H7 (cell line): Measurements from ENCODE around the gene CSTPP1. TPM values are rescaled to one million over a fixed set of nuclear protein-coding genes. Genes with fewer than 3 reads are reported as not detected.

Source experiments
- DNase-seq: peaks from one replicate; pipeline ENCODE4 v3.0.0; 2012
- H3K27me3 ChIP-seq: 2 replicates; pipeline ENCODE4 v1.6.0; 2011; ENCODE audit warnings: mild to moderate bottlenecking, low read length; ENCODE audit not compliant: control insufficient read depth, insufficient read depth
- H3K36me3 ChIP-seq: replicated peaks from 2 replicates; pipeline ENCODE4 v1.5.1; 2011; ENCODE audit warnings: low read length; ENCODE audit not compliant: control insufficient read depth, insufficient read depth
- H3K4me3 ChIP-seq: 2 replicates; pipeline ENCODE4 v1.5.1; 2011; ENCODE audit warnings: low read depth, mild to moderate bottlenecking, control low read depth, low read length, moderate library complexity; ENCODE audit not compliant: insufficient read depth
- total RNA-seq: library from RNA; depleted of rRNA; stranded (reverse); fragments of >200 nt; shearing (Covaris generic); gene quantifications from 2 replicates; pipeline ENCODE4 v1.2.3, GENCODE V29; 2014

Gene CSTPP1
- total RNA-seq, 1 experiment from 2014 or later, result 29.3 TPM

DNA sequence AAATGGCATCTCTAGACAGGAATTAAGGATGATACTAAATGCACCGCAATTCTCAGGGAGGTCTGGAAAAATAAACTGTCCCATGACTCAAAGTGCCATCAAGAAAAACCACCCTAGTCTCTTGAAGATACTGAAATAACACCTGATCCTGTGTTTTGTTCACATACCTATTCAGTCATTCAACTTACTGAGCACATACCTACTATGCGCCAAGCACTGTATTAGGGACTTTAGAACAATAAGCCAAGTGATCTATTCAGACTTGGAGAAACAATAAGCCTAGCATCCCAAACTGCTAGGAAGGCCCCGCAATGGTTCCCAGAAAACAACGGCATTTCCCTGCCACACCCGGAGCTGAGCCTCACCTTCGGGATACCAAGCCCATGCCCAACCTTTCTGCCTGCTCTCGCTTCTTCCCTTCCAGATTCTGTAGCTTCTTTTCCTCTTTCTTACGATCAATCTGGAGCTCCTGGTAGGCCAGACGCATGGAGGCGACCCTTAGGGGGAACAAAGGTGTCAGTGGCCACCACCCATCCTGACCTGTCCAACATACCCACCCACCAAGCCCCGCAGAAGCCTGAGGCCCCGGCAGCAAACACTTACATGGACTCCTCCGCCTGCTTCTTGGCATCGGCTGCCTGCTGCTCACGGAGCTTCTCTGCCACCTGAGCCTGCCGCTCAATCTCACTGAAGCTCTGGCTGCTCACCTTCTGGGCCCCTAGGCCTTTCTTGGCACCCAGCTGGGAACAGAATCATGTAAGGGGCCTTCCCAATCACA, 234.7 kb downstream of the CSTPP1 start:
- DNase-seq, result no peak
- Histone ChIP-seq H3K36me3 (peaks cover 56% of the 10 kb centered on the region), H3K27me3 (no peaks in the 10 kb centered on the region), H3K4me3 (no peak overlapping the region)

DNA sequence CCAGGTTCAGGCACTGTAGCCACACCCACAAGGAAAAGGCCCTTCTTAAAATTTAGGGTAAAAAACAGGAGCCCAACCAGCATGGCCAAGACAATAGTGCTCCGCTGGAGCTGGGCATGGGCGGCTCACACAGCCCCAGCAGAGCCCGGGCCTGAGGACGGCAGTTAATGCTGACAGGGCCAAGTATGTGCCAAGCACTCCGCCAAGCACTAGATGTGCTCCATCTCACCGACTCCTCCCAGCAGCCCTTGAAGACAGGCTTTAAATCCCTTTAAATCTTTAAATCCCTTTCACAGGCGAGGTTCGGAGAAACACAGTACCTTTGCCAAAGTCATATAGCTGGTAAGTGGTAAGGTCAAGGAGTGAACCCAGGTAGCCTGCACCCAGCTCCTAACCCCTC, 235.3 kb downstream of the CSTPP1 start:
- peaks cover 50% of the 10 kb centered on the region for H3K36me3 ChIP-seq
- DNase-seq, result peak; percentile 27
- no peaks in the 10 kb centered on the region for H3K27me3 ChIP-seq
- H3K4me3 ChIP-seq, result no peak overlapping the region

DNA sequence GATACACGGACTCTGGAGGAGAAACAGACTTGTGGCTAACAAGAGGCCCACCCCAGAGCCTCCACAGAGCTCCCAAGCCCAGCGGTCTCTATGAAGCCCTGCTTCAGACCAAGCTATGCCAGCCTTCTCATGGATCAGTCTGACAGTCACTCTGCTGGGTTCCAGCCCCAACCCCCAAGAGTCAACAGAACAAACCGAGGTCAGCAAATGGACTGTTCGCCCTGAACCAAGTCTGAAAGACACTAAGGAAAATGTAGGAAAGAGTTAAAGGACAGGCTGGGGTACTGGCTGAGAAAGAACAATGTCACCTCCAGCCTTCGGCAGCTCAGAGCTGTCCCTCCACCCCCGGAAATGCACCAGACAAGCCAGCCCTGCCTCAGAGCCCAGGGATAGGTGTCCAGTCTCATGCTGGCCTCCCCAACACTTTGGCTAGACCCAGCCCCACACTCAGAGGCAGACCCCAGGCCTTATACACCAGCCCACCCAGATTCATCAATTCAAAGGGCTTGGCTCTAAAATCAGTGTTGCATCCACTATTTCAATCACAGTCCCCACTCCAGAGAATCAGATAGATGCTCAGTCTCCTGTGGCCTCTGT, 236.3 kb downstream of the CSTPP1 start:
- H3K27me3 ChIP-seq, result no peaks in the 10 kb centered on the region
- peaks cover 43% of the 10 kb centered on the region for H3K36me3 ChIP-seq
- H3K4me3 ChIP-seq, result no peak overlapping the region
- no peak for DNase-seq

DNA sequence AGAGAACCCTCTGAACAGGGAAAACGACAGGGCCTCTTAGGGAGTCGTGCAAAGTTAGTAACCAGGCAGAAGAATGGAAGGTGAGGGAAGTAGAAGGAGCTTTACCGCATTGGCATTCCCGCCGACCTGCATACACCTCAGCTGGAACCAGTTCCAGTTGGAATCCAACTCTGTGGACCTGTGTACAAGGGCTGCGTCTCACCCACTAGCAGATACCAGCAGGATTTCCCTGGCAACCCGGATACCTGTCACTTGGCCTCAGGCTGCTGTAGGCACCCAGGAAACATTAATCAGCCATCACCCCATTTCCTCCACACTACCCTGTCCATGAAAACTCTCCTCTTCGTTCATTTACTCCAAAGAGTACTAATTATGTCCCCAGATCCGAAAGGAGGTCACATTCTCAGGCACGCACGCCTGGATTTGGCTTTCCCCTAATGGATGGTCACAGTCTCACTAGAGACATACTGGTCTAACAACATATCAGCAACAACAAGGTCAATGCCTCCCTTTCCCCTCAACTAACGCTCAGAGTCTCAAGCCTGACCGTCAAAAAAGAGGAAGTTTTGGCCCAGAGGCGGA, 239.3 kb downstream of the CSTPP1 start:
- H3K36me3 ChIP-seq, result peaks cover 39% of the 10 kb centered on the region
- no peak for DNase-seq
- H3K27me3 ChIP-seq, result no peaks in the 10 kb centered on the region
- H3K4me3 ChIP-seq, result peak overlapping the region; percentile 93

DNA sequence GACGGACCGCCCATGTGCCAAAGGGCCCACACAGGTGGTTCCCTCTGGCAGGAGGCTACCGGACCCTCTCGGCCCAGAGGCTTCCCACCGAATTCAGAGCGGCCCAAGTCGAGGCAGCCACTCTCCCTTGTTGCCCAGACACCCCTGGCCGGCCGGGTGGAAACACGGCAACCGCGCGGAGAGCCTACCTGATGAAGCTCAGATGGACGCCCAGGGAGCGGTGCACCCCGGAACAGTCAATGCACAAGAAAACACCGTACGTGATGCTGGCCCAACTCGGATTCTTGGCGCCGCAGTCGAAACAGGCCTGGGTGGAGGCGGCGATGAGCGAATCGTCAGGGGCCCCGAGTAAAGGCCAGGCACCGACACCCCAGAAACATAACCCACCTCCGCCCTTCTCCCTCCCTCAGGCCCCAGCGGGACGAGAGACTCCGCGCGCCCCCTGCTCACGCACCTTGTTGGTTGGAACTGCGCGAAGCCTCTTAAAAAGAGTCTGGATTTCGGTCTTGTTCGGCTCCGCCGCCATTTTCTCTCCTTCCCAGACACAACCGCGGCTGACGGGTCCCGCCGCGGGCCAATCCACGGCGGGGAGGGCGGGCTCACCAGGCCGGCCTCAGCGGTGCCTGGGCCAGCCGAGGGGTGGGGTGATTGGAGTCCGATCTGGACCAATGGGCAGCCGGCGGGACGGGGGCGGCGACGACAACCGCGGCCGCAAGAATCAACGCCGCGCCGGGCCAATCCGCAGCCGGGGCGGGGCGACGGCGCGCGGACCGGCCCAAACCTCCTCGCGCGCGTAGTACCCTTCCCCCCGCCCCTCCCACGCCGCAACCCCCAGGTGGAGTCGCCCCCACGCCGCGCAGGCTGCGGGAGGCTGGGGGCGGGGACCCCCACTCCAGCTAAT, 240.0 kb downstream of the CSTPP1 start, which contains the start of gene ARFGAP2:
ARFGAP2 (minus strand) TSS at position 552 of the 901 bp plus-strand sequence; CDS start at position 526, 26 bp downstream.
- peak within 1 kb of the TSS; percentile 93 for H3K4me3 ChIP-seq
- peaks cover 33% of the 10 kb centered on the region for H3K36me3 ChIP-seq
- DNase-seq, result peak; percentile 100
- H3K27me3 ChIP-seq, result no peaks in the 10 kb centered on the region

DNA sequence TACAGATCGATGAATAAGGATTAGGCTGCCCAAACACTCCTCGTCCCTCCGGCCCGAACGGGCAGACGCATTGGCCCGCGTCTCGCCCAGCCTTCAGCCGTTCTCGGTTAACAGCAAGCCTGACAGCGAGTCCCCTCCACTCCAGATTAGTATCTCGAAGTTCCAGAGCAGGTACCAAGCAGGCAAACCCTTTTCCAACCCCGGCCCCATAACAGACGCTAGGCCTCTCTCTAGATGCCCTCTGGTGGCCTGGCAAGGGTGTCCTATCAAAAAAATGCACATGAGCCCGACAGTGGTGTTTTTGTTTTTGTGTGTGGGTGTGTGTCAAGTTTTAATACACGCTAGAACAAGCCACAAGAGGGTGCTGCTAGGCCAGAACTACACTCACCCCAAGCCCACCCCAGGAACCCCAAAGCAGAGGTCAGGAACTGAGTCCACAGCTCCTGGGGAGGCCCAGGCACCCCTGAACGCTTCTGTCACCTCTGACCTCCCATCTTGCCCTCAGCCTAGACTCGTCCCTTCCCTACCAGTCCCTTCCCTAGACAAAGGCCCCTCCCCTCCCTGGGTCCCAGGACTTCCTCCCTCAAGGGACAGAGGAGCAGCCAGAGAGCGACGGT, 240.8 kb downstream of the CSTPP1 start:
- Histone ChIP-seq H3K4me3 (peak overlapping the region; percentile 64), H3K27me3 (no peaks in the 10 kb centered on the region), H3K36me3 (peaks cover 25% of the 10 kb centered on the region)
- DNase-seq, result peak; percentile 82

DNA sequence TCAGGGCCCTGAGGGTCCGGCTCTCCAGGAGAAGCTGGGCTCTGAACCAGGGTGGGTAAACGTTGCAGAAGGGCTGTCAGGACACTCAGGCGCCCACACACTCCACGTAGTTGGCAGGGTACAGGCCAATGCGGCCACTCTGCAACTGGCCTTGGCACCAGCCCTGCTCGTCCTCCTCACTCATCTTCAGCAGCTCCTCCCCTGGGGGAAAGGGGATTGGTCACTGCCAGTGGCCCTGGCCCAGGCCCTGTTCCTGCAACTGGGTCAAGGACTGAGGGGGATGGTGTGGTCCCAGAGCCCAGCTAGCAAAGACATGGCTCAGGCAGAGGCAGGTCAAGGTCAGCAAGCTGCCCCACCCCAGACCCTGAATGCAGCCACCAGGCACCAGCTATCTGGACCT, 241.3 kb downstream of the CSTPP1 start:
- Histone ChIP-seq H3K4me3 (no peak overlapping the region), H3K27me3 (no peaks in the 10 kb centered on the region), H3K36me3 (peaks cover 23% of the 10 kb centered on the region)
- no peak for DNase-seq

DNA sequence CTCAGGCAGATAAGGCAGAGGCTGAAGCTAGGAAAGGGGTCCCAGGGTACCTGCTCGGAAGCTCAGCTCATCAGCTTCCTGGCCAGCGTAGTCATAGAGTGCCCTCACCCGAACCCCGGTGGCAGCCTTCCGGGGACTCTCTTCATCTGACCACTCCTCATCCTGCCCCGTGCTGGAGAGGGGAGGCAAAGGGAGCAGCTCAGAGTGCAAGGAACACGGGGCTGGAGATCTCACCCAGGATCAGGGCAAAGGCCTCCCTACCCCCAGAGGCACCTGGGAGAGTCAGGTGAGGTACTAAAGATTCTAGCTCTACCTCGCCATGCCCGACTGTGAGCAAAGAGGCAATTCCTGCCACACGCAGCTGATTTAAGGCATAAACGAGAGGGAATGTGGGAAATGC, 241.8 kb downstream of the CSTPP1 start:
- Histone ChIP-seq H3K36me3 (peaks cover 19% of the 10 kb centered on the region), H3K27me3 (no peaks in the 10 kb centered on the region), H3K4me3 (no peak overlapping the region)
- DNase-seq, result no peak

DNA sequence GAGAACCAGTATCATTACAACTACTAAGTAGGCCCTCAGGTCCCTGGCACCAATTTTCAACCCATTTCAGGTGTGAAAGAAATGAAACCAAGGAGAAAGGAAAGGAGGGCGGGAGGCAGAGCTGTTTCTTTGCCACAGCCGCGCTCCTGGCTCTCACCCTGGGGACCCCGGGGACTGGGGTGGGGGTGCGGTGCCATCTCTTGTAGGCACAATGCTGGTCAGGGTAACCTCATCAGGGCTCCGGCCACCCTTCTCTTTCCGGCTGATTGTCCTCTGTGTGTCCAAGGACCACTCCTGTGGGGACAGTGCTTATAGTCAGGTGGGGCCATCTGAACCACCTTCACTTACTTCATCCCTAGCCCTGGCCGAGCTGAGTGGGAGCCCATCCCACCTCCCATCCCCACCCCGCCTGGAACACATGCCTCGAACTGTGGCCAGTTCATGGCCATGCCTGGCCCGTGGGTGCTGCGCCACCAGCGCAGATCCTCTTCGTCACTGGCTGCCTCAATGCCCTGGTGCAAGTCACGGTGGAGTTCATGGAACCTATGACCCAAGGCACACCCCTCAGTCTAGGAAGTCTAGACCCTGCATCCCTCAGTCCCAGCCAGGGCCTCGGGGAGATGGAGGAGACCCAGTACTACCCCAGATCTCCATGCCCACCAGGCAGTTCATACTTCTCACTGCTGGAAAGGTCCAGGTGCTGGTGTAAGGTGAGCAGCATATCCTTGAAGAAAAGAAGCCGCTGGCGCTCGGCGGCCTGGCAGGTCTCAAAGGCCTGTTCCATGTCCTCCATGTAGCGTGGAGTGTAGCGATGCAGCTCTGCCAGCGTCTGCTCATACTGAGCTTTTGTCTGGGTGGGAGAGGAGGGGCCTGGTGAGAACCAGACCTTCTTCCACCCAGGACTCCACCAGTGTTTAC, 242.4 kb downstream of the CSTPP1 start:
- Histone ChIP-seq H3K4me3 (no peak overlapping the region), H3K36me3 (peaks cover 16% of the 10 kb centered on the region), H3K27me3 (no peaks in the 10 kb centered on the region)
- DNase-seq, result no peak

DNA sequence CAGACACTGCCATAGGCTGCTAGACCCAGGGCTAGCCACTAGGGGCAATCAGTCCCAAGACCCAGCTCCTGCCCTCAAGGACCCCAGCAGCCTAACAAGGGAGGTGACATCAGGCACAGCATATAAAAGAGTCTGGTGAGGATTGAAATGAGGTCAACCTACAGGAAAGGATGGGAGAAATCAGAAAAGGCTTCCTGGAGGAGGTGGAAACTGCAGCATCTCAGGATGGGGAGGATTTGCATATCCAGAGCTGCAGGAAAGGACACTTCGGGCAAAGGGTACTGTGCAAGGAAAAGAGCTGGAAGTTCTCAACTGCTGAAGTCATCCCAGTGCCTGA, 243.1 kb downstream of the CSTPP1 start:
- peak; percentile 89 for DNase-seq
- no peaks in the 10 kb centered on the region for H3K27me3 ChIP-seq
- H3K4me3 ChIP-seq, result no peak overlapping the region
- peaks cover 18% of the 10 kb centered on the region for H3K36me3 ChIP-seq

DNA sequence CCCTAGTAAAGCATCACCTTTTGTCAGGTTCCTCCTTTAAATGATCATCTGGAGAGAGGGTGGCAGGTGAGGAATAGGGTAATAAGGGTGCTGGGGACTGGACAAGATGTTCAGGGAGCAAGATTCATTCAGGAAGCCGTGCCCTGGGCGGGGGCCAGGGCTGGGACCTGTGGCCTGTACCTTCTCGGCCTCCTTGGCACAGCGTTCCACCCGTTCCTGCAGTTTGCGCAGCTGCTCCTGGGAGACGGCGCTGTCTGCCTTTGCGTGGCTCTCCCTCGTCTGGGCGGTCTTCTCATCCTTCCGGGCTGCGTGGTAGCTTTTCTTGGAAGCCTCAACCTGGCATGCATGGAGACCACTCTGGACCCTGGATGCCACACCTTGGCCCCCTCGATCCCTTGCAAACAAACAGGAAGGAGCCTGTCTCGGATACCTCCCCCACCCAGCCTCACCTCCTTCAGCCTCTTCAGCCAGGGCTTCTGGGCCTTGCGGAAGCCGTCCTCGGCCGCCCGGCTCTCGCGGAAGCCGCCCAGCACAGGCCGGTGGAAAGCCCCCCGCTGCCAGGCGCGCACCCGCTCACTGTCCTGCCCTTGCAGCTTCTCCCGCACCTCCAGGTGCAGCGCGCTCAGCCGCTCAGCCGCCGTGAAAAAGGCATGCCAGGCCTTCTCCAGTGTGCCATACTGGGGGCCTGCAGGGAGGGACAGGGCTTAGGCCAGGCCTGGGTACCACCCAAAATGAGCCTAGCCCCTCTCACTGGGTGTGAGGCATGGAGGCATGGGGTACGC, 243.6 kb downstream of the CSTPP1 start:
- no peak for DNase-seq
- H3K36me3 ChIP-seq, result peaks cover 14% of the 10 kb centered on the region
- no peaks in the 10 kb centered on the region for H3K27me3 ChIP-seq
- no peak overlapping the region for H3K4me3 ChIP-seq

DNA sequence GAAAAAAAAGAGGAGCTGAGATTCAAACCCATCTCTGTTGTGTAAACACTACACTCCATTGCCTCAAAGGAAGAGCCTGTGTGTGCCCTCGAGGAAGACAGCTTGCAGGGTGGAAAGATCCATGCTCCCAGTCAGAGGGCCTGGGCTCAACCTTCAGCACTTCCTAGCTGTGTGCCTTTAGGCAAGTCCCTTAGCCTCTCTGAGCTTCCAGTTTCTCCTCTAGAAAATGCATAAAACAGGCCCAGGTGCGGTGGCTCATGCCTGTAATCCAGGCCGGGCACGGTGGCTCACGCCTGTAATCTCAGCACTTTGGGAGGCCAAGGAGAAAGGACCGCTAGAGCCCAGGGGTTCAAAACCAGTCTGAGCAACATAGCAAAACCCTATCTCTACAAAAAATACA, 244.7 kb downstream of the CSTPP1 start:
- Histone ChIP-seq H3K4me3 (no peak overlapping the region), H3K27me3 (no peaks in the 10 kb centered on the region), H3K36me3 (peaks cover 14% of the 10 kb centered on the region)
- no peak for DNase-seq

DNA sequence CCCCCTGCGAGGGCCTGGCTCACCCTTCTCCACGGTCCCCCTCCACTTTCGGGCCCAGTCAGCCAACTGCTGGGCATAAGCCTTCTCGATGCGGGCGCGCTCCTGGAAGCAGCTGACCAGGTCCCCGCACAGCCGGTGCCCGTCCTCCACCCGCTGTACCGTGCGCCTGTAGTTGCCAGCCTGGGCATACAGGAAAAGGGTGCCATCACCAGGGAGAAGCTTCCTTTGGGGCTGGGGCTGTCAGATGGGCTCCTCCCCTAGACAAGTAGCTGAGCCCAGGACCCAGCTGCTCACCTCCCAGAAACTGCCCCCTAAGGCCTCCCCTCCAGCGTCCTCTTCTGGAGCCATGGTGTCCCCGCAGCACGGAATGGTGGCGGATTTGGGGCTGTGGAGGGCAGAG, 245.8 kb downstream of the CSTPP1 start:
- Histone ChIP-seq H3K4me3 (no peak overlapping the region), H3K36me3 (peaks cover 14% of the 10 kb centered on the region), H3K27me3 (peaks cover 4% of the 10 kb centered on the region; the same call in 1 of the 2 replicates)
- DNase-seq, result peak; percentile 48
